NCI-H1105 treated with DMSO at 0.1 percent for 48 hours (cell line): ENCODE data around the gene ATAD1.
"Not testable (repeated sequence)": the region's sequence is repeated elsewhere in the genome, so short reads cannot be mapped to it uniquely, and the experiment has no call there.

Experiments
- DNase-seq: peaks from one replicate; lab custom pipeline; 2025; lab: John Stamatoyannopoulos, UW

ATAD1 gene

DNA sequence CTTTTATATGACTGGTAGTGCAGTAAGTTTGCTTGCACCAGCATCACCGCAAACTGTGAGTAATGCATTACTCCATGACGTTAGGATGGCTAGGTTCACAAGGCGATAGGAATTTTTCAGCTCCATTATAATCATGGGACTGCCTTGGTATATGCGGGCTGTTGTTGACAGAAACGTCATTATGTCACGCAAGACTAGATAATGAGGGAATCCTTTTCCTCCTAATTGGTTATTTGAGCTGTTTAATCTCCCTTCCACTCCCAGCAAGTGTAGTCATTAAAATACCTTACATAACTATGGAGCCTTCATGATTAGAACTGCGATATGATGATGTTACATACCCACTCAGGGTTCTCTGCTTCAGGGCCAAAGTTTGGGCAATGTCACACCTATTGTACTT, 28.0 kb upstream of the ATAD1 start:
- DNase-seq = no peak

DNA sequence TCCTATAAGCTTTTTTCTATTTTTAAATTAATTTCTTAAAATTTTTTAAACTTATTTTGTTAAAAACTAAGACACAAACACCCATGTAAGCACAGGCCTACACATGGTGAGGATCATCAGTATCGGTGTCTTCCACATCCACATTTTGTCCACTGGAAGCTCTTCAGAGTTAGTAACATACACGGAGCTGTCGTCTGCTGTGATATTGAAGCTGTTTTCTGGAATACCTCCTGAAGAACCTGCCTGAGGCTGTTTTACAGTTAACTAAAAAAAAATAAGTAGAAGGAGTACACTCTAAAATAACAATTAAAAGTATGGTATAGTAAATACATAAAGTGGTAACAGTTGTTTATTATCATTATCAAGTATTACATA, 27.6 kb upstream of the ATAD1 start:
- no peak for DNase-seq

DNA sequence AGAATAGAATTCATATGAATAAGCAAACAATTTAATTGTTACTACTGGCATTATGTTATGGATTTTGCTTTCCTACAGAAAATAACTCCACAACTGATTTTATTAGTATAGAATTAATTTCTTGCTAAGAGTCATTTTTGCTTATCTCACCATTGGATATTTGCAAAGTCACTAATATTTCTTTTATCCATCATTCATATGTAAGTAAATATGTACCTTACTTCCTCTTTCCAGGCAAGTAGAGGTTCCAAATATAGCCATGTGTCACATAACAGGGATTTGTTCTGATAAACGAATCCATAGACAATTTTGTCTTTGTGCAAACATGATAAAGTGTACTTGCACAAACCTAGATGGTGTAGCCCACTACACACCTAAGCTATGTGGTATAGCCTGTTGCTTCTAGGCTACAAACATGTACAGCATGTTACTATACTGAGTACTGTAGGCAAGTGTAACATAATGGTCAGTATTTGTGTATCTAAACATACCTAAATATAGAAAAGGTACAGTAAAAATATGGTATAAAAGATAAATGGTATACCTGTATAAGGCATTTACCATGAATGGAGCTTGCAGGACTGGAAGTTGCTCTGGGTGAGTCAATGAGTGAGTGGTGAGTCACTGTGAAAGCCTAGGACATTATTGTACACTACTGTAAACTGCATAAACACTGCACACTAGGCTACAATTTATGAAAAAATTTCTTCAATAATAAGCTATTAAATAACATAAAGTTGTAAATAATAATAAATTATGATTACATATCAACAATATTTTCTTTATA, 27.0 kb upstream of the ATAD1 start:
- no peak for DNase-seq

DNA sequence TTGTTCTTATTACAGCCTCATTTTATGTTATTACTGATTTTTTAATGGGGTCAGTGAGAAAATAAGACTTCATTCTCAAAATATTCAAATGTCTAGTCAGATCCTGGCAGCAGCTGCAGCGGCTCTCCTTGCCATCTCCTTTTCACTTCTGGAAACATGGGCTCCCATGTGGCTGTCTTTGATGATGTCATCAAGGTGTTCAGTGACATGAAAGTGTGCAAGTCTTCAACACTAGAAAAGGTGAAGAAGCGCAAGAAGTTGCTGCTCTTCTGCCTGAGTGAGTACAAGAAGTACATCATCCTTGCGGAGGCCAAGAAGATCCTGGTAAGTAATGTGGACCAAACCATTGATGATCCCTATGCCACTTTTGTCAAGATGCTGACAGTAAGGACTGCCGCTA, 25.7 kb upstream of the ATAD1 start:
- no peak for DNase-seq

DNA sequence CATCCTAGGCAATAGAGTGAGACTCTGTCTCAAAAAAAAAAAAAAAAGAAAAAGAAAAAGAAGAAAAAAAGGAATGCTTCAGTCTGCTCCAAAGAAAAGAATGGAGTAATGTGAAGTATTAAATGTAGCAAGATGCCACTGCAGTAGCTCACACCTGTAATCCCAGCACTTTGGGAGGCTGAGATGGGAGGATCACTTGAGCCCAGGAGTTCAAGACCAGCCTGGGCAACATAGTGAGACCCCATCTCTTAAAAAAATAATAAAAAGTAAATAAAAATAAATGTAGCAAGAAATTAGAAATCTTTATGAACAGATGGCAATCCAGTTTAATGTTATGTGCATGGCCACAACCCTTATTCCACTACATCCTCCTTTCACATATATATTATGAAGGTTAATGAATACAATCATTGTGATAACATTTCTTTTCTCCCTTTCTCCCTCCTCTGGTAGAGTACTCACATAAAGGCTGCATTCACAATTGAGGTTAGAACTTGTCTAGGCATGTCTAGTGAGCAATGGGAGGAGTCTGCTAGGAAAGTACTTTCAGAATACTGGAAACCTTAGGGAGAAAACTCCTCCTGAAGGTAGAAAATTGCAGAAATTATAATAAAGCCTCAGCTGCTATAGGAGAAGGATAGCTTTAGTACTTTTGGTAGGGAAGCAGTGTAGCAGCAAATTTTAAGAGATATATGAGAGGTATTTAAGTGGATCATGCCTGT, 24.9 kb upstream of the ATAD1 start:
- peak; percentile 13 for DNase-seq

DNA sequence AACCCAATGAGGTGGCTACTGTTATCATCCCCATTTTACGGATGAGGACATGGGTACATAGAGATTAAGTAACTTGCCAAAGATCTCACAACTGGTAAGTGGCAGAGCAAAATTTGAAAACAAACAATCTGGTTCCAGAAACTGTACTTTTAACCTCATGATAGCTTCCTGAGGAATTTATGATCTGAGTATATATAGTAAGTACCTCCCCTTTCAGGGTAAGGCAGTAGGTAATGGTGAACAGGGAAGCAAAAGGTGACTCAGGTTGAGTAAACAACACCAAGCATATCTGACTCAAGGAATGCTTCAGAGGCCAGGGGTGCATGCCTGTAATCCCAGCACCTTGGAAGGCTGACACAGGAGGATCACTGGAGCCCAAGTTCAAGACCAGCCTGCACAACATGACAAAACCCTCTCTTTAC, 24.2 kb upstream of the ATAD1 start:
- DNase-seq = no peak

DNA sequence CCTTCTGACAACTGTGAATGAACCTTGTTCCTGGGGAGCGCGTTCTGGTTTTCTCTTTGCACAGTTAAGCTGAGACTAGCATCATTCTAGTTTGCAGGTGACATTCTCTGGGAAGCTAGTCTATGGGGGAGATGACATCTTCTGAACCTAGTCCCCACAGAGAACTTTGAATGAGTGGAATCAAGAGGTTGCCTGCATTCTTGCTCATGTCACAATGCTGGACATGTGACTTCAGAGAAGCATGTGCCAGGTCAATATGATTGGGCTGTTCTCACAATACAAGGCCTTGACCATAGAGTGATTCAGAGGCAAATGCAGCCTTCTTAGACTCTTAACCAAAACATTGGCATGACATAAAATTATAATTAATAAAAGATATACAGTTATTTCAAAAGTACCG, 23.2 kb upstream of the ATAD1 start:
- no peak for DNase-seq

DNA sequence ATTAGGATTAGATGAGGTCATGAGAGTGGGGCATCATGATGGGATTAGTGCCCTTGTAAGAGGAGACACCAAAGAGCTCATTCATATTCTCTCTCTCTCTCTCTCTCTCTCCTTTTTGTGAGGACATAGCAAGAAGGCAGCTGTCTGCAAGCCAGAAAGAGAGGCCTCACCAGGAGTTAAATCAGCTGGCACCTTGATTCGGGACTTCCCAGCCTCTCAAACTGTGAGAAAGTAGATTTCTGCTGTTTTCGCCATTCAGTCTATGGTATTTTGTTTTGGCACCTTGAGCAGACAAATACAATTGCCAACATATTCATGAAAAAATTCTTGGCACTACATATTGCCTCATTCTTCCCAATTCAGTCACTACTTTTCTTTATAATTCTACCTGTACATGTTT, 20.6 kb upstream of the ATAD1 start:
- DNase-seq = no peak

DNA sequence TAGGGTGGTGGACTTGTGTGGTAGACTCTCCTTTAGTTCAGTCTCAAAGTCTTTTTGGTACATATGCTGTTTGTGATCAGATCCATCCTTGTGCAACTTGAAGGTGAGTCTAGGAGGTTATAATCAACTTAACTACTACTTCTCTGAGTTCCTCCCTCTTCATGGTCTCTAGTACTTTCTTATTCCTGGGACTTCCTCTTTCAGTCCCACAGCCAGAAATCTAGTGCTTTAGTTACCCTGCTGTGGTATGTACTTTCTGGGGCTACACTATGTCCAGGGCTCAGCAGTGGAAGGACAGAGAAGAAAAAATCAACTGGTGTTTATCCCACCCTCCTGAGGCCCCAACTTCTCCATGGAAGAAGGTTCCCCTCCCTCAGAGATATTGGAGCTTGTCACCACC, 19.4 kb upstream of the ATAD1 start:
- DNase-seq = no peak

DNA sequence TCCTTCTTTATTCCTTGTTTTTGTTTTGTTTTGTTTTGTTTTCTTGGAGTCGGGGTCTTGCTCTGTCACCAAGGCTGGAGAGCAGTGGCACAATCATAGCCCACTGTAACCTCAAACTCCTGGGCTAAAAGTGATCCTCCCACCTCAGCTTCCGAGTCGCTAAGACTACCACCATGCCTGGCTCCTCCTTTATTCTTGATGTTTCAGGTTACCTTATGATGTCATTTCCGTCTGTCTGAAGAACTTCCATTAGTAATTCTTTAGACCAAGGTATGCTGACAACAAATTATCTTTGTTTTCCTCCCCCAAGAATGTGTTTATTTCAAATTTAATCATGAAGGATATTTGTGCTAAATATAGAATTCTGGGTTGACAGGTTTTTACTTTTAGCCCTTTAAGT, 18.1 kb upstream of the ATAD1 start:
- no peak for DNase-seq

DNA sequence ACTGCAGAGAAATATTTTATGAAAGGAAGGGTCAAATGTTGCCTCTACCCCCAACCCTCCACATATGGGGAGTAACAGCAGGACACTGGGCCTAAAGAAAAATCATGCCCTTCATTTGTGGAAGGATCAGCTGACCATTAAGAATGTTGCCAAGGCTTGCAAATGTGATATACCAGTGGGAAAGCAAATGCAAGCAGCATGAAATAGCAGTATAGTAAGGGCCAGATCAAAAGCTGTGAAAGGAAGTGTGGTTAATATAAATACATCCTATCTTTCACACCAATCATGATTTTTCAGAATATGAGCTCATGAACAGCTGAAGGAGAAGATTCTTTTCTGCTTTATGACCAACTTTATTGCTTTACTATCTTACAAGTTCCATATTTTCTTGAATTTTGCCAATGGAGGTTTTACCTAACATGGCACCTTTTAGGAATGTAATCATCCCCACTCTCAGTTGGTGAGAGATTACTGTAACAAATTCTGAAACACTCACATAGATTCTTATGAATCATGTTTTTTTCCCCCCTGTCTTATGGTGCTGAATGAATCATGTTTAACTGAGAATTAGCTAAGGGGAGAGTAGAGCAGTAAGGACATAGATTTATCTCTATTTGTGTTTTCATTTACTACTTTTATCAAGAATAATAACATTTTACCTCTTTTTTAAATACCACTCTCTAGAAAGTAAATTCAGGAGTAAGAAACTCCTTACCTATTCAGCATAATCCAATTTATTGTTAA, 12.1 kb upstream of the ATAD1 start:
- no peak for DNase-seq

DNA sequence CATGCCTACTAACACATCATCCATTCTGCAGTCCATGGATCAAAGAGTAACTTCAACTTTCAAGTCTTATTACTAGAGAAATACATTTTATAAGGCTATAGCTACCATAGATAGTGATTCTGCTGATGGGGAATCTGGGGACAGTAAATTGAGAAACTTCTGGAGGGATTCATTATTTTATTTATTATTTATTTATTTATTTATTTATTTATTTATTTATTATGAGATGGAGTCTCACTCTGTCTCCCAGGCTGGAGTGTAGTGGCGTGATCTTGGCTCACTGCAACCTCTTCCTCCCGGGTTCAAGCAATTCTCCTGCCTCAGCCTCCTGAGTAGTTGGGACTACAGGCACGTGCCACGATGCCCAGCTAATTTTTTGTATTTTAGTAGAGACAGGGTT, 11.0 kb upstream of the ATAD1 start:
- not testable (repeated sequence) for DNase-seq

DNA sequence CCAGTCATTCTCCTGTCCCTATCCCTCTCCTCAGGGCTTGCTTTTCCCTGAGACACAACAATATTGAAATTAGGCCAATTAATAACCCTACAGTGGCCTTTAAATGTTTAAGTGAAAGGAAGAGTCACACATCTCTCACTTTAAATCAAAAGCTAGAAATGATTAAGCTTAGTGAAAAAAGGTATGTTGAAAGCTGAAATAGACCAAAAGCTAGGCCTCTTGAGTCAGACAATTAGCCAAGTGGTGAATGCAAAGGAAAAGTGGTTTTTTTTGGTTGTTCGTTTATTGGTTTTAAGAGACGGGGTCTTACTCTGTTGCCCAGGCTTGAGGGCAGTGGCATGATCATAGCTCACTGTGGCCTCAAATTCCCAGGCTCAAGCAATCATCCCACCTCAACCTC, 9.7 kb upstream of the ATAD1 start:
- DNase-seq = no peak

DNA sequence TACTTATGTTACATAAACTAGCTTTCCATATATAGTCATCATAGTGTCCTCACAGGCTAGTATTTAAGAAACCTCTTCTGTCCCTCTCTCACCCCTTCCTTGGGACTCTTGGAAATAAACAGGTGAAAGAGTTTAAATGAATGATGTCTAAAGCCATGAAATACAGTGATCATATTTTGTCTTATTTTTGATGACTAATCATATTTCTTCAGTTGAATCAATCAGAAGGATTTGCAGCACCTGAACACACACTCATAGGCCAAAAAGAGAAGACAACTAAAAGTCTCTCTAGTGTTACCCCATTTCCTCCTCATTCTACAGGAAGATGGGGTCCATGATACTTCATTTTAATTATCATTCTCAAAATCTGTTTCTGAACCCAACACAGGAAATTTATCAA, 8.6 kb upstream of the ATAD1 start:
- no peak for DNase-seq

DNA sequence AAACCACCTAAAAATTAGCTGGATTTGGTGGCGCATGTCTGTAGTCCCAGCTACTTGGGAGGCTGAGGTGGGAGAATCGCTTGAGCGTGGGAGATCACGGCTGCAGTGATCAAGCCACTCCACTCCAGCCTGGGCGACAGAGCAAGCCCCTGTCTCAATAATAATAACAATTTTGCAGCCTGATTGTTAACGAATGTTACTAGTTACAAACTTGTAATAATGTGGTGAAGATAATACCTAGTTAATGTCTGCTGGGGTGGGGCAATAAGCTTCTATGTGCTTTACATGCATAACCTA, 1.2 kb upstream of the ATAD1 start:
- DNase-seq = no peak

DNA sequence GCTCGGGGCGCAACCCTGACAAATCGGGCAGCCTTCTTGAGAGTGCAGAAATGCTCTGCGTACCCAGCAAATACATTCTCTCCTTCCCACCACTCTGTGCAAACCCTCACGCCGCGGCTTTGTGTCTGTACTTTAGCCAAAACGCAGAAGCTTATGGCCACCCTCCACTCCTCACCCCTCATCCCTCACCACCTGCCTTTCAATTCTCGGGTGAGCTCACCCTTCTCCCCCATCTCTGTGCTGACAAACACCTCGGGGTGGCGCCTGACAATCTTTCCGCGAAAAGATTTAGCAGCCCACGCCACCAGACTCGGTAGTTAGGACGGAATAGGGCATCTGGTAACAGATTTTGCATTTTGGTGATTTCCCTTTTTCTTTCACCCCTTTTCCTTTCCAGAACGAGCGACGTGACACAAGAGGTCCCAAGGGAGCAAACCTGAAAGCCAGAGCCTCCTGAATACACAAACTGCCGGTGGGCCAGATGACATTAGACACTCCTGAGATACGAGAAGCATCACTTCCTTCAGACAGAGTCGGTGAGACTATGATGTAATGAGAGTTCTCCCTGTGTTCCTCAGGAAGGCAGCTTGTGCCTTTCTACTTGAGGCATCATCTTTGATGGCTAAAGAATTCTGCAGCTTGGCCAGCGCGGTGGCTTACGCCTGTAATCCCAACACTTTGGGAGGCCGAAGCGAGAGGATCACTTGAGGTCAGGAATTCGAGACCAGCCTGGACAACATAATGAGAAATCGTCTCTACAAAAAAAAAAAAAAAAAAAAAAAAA, 671 bp upstream of the ATAD1 start:
- DNase-seq = peak; percentile 13

DNA sequence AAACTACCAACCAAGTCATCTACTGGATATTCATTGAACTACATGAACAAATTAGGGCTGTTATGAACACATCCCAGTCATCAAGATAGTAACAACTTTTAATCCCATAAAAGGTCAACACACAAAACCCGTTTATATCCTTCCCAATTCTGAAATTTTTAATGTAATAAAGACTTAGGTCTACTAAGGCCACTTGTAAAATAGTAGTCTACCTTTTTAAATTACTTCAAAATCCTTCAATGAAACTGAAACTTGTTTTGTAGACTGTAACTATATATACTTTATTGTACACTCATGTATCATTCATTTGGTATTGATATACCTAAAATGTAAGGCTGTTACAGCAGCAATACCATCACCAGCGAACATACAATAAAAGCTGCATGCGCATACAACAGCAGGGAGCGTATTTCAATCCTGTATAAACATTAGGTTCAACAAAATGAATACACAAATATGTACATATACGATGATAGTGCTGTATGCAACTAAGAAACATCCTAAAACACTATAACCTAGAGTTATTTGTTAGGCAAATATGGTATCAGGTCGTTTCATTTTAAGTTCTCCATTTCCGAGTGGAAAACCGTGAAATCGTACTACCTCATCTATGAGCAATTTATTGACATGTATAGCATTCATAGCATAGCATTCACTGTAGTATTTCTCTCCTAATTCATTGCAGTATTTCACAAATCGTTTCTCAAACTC, 973 bp downstream of the ATAD1 start:
- no peak for DNase-seq

DNA sequence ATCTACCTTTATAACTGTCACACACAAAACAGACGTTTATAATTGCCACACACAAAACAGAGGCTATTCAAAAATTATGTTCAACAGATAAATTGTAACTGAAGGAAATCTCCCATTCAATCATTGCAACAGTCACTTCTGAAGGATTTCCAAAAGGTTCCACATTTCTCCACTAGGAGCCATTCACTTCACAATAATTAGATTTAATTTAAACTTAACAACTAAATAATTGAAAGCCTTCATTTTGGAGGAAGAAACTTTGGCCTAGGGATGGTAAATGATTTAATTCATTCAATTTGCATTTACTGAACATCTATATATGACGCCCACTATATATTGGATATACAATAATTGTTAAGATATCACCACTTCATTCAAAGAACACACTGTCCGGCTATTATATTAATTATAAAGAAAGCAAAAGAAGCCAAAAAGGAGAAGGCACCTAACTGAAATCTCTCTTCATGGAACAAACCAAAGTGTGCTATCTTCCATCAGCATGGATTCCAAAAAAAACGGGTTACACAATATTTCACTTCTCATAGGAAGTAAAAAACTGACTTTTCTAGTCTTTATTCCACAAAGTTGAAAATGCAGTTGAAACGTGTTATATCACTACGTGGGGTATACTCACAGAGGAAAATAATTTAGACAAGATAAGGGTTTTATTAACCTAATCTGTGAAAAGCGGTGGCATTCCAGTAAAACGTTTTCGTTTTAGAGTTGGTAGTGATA, 1.7 kb downstream of the ATAD1 start:
- DNase-seq = no peak

DNA sequence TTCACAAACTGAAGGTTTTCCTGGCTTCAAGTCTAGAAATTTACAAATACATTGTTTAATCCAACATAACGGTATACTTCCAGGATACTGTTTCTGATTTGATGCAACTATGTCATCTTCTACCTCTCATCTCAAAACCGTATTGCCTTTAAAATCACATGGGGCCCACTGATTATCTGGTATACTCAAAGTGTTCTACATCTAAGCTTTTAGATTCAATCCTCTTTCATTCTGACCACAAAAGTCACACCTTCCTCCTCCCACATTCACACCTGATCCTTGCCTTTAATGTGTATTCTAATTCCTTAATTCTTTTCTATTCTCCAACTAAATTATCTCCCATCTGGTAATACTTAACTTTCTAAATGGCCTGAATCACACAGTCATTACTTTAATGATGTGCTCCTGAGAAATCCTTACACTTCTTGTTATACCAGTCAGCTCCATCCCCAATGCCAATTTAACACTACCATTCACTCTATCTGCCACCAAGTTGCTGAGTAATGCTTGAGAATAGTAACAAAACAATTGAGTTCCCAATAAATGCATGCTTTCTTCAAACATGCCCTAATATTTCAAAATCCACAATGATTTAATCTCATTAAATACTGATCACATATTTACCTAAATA, 13.0 kb downstream of the ATAD1 start:
- DNase-seq = no peak

DNA sequence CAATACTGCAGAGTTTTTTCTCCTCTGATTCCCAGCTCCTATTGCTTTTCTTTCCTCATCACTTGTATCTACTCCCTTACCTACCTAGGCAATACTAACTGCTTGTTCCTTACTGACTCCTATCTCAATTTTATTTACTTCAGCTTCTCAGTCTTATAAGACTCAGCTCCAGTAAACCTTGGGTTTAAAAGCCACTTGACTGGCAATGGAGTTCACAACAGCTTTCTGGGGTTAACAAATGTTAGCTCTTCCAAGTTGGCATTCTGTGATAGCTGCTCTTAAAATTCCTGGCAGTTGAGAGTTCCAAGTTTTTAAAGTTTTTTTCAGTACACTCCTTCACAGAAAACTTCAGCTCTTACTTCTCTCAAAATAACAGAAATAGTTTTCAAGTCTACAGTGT, 14.2 kb downstream of the ATAD1 start:
- no peak for DNase-seq

DNA sequence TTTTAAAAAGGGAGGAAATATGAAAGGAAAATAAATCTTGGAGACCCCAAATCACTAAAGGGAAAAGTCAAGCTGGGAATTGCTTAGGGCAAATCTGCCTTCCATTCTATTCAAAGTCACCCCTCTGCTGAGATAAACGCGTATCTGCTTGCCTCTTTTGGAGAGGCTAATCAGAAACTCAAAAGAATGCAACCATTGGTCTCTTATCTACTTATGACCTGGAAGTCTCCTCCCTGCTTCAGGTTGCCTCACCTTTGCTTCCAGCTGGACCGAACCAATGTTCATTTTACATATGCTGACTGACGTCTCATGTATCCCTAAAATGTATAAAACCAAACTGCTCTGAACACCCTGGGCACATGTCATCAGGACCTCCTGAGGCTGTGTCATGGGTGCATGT, 14.7 kb downstream of the ATAD1 start:
- DNase-seq = no peak
